HG03565 (cell line): ENCODE results near the gene FUOM.
A peak's percentile ranks its signal among the peaks of the same experiment; 100 is the strongest.
"Not testable (repeated sequence)": the region's sequence is repeated elsewhere in the genome, so short reads cannot be mapped to it uniquely, and the experiment has no call there.

Experiments
- ATAC-seq: cut with Tn5 transposase; IDR thresholded peaks from one replicate; pipeline ENCODE4 v1.9.1; 2021; ENCODE audit warnings: mild to moderate bottlenecking, moderate library complexity; ENCODE audit not compliant: unreplicated experiment

The FUOM gene

GRCh38 chr10:133388973-133389818 lies 31.4 kb upstream of the FUOM start:
- ATAC-seq, result peak; percentile 78

DNA sequence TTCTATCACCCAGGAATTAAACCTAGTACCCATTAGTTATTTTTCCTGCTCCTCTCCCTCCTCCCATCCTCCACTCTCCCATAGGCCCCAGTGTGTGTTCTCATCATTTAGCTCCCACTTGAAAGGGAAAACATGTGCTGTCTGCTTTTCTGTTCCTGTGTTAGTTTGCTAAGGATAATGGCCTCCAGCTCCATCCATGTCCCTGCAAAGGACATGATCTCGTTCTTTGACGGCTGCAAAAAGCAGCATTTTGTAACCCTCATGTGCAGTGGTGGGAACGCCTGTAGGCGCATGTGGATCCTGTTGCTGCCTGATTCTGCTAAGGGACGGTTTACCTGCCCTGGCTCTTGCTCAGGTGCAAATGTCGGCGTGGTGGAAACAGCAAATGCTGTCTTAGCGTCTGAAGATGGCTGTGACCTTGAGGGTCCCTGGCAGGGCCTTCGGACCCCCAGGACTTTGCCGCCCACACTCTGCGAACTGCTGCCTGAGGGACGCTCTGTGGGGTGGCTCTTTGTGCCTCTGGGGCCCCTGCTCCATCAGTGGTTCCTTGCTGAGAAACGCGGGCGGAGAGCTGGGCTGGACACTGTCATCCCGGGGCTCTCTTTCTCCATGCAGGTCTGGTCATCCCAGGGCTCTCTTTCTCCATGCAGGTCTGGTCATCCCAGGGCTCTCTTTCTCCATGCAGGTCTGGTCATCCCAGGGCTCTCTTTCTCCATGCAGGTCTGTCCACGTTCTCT lies 30.6 kb upstream of the FUOM start:
- ATAC-seq, result no peak

DNA sequence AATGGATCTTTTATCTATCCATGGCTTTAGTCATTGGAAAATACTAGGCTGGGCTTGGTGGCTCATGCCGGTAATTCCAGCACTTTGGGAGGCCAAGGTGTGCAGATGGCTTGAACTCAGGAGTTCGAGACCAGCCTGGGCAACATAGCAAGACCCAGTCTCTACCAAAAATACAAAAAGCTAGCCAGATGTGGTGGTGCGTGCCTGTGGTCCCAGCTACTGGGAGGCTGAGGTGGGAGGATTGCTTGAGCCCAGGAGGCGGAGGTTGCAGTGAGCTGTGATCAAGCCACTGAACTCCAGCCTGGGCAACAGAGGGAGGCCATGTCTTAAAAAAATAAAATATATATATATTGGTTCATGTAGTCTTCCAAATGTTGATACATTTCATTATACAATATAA lies 29.1 kb upstream of the FUOM start:
- ATAC-seq, result not testable (repeated sequence)

GRCh38 chr10:133385214-133385613 lies 27.4 kb upstream of the FUOM start:
- no peak for ATAC-seq

DNA sequence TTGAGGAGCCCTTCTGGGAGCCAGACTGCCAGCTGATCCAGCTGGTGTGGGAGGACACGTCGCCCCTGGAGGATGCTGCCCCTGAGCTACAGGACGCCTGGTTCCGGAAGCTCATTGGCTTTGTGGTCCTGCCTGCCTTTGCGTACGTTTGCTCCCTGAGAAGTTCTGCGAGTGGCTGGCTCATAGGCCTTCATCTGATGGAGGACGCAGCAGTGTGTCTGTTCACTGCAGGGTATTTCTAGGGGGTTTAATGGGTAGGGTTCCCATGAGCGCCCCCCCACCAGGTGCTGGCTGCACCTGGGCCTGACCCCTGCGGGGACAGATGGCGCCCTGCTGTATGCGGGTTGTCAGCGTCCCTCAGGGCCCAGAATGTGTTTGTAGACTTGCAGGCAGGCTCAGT lies 26.3 kb upstream of the FUOM start:
- no peak for ATAC-seq

DNA sequence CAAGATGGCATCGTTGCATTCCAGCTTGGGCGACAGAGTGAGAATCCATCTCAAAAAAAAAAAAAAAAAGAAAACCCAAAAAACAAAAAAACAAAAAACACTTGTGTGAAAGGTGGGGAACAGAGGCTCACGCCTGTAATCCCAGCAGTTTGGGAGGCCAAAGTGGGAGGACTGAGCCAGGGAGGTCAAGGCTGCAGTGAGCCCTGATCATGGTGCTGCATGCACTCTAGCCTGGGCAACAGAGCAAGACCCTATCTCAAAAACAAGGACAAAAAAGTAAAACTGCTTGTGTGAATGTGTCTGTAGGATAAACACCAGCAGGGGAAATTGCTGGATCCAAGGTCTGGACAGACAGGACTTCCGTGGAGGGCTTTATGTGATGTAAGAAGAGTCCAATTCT lies 25.7 kb upstream of the FUOM start:
- ATAC-seq, result no peak

GRCh38 chr10:133381036-133381435 lies 23.2 kb upstream of the FUOM start:
- no peak for ATAC-seq

GRCh38 chr10:133379801-133380666 lies 22.2 kb upstream of the FUOM start:
- ATAC-seq, result no peak

GRCh38 chr10:133379152-133379800 lies 21.5 kb upstream of the FUOM start, which contains the start of gene PAOX:
Gene PAOX, plus strand, starts transcription at chr10:133379262. Its CDS starts 55 bp downstream, at chr10:133379317.
- ATAC-seq, result peak; percentile 37

GRCh38 chr10:133378251-133379096 lies 20.7 kb upstream of the FUOM start:
- no peak for ATAC-seq

DNA sequence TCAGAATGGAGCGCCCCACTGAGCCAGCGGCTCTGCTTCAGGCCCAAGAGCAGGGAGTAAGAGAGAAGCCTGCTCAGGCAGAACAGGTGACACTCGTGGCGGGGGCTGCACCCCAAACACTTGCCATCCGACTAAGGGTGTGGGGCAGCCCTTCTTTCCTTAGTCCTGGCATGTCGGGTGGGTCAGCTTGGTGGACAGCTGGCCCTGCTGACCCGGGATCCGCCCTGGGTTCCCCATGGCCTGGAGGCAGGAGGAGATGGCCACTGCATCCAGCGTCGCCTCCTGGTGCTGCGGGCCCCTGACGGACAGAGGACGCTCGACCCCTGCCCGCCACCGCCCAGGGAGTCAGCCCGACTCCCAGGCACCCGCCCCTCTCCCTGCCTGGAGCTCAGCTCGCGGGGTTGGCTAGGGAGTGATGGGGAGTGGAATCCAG lies 20.0 kb upstream of the FUOM start:
- ATAC-seq, result no peak

GRCh38 chr10:133377025-133377817 lies 19.4 kb upstream of the FUOM start:
- ATAC-seq, result no peak

DNA sequence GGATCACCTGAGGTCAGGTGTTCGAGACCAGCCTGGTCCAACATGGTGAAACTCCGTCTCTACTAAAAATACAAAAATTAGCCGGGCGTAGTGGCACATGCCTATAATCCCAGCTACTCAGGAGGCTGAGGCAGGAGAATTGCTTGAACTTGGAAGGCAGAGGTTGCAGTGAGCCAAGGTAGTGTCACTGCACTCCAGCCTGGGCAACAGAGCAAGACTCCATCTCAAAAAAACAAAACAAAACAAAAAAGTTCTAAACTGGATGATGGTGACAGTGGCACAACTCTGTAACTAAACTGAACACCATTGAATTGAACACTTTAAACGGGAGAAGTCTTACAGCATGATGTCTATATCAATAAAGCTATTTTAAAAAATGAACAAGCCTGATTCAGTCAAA lies 18.4 kb upstream of the FUOM start:
- ATAC-seq, result not testable (repeated sequence)

GRCh38 chr10:133375357-133376115 lies 17.7 kb upstream of the FUOM start:
- ATAC-seq, result no peak

- ATAC-seq, result peak; percentile 86
Measured at GRCh38 chr10:133373174-133374090, 15.6 kb upstream of the FUOM start, which contains the start of gene ECHS1. Gene ECHS1, minus strand, starts transcription at chr10:133373354. Its CDS starts 21 bp downstream, at chr10:133373333.

DNA sequence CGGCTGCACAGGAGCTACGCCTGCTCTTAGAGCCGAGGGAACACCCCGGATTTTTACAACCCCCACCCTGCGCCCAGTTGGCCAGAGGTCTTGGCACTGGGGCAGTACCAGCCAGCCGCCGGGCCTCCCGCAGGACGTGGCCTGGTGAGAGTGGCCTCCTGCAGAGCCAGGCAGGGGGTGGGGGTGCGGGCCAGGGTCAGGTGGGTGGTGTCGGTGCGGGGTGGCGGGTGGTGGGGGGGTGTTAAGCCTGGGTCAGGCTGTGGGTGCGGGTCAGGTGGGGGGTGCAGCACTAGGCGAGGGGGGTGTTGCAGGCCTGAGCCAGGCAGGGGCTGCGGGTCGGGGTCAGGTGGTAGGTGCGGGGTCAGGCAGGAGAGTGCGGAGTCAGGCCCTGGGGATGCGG lies 14.7 kb upstream of the FUOM start:
- ATAC-seq, result no peak
